HCT116 (cell line): Measurements from ENCODE around the gene DPYD. TPM values are rescaled to one million over a fixed set of nuclear protein-coding genes. Genes with fewer than 3 reads are reported as not detected.

Experiments used
- ATAC-seq: fragments of 200-7000 bp; cut with Tn5 transposase; 2 replicates; pipeline ENCODE4 v1.9.1; 2020; ENCODE audit warnings: mild to moderate bottlenecking, moderate library complexity
- BruUV-seq: library from RNA; stranded (reverse); fragments of 400-500 nt; replicated peaks from 2 replicates; lab custom pipeline; 2021; lab: Mats Ljungman, UMichigan
- CTCF ChIA-PET: fragments of 300-600 bp; sonication (Branson Sonifier 250); formaldehyde crosslinking; loops from one replicate; lab custom pipeline; 2021; ENCODE audit warnings: antibody characterized with exemption; lab: Charles Lee
- POLR2A ChIA-PET: fragments of 300-600, 350-600 bp; sonication (Branson Sonifier 250); formaldehyde crosslinking; loops from one replicate; lab custom pipeline; 2021; ENCODE audit warnings: antibody characterized with exemption; lab: Charles Lee
- RAD21 ChIA-PET, 2 experiments: fragments of 300-600 bp; sonication (Branson Sonifier 250); formaldehyde crosslinking; loops; one replicate each; lab custom pipeline; 2023; ENCODE audit warnings: low total read pairs in 2 of 2; ENCODE audit not compliant: uncharacterized antibody in 2 of 2, unreplicated experiment in 2 of 2, low non-redundant PET in 1 of 2; lab: Charles Lee
- DNase-seq: peaks from one replicate; pipeline ENCODE4 v3.0.0-alpha.2; 2010; ENCODE audit warnings: low read depth, low spot score
- H2AFZ ChIP-seq: fragments of 200-600 bp; shearing (Covaris generic), sonication (generic); 2 replicates; pipeline ENCODE4 v1.6.1; 2017; ENCODE audit warnings: low read depth, mixed run types, mixed read lengths, antibody characterized with exemption, low read length; ENCODE audit not compliant: poor library complexity, severe bottlenecking
- H3K27ac ChIP-seq: 2 replicates; pipeline ENCODE4 v1.5.1; 2012; ENCODE audit warnings: low read depth, low read length
- H3K27me3 ChIP-seq: fragments of 200-600 bp; sonication (generic); 2 replicates; pipeline ENCODE4 v1.6.1; 2016; ENCODE audit warnings: mixed run types, low read length, mixed read lengths; ENCODE audit not compliant: insufficient read depth
- H3K36me3 ChIP-seq, 2 experiments: fragments of 200-500 bp in 1 of 2; fragments of 200-600 bp in 1 of 2; sonication (Bioruptor generic) in 1 of 2; sonication (generic) in 1 of 2; 2 replicates each; pipeline versions ENCODE4 v1.5.1 to v1.6.1; 2014 to 2016; ENCODE audit warnings: low read length in 2 of 2, inconsistent platforms in 1 of 2, mixed read lengths in 1 of 2, mixed run types in 1 of 2; ENCODE audit not compliant: insufficient read depth in 2 of 2, control insufficient read depth in 1 of 2
- H3K4me1 ChIP-seq, 2 experiments: fragments of 200-600 bp in 1 of 2; sonication (generic) in 1 of 2; 2 replicates each; pipeline versions ENCODE4 v1.5.1 to v1.6.1; 2012 to 2017; ENCODE audit warnings: low read length in 2 of 2, inconsistent platforms in 1 of 2, mild to moderate bottlenecking in 1 of 2, mixed read lengths in 1 of 2, mixed run types in 1 of 2, moderate library complexity in 1 of 2; ENCODE audit not compliant: insufficient read depth in 2 of 2, control insufficient read depth in 1 of 2
- H3K4me2 ChIP-seq: fragments of 200-600 bp; sonication (generic); 2 replicates; pipeline ENCODE4 v1.6.1; 2017; ENCODE audit warnings: mixed run types, low read length, mixed read lengths
- H3K4me3 ChIP-seq, 2 experiments: fragments of 200-600 bp in 1 of 2; sonication (generic) in 1 of 2; replicated peaks in 1 of 2; 2 replicates each; pipeline ENCODE4 v1.5.1; 2011 to 2016; ENCODE audit warnings: low read length in 2 of 2, control low read depth in 1 of 2, low read depth in 1 of 2, mild to moderate bottlenecking in 1 of 2, mixed read lengths in 1 of 2, mixed run types in 1 of 2
- H3K79me2 ChIP-seq: fragments of 200-600 bp; sonication (generic); 2 replicates; pipeline ENCODE4 v1.6.1; 2017; ENCODE audit warnings: mild to moderate bottlenecking, mixed run types, low read length, moderate library complexity, mixed read lengths; ENCODE audit not compliant: insufficient read depth
- H3K9ac ChIP-seq: fragments of 200-600 bp; sonication (generic); 2 replicates; pipeline ENCODE4 v1.6.1; 2016; ENCODE audit warnings: low read length, mixed read lengths
- H3K9me2 ChIP-seq: fragments of 200-600 bp; sonication (generic), shearing (Covaris generic); 2 replicates; pipeline ENCODE4 v1.6.1; 2017; ENCODE audit warnings: mixed run types, mild to moderate bottlenecking, moderate library complexity; ENCODE audit not compliant: insufficient read depth
- H3K9me3 ChIP-seq, 2 experiments: fragments of 200-500 bp in 1 of 2; fragments of 200-600 bp in 1 of 2; sonication (Bioruptor generic) in 1 of 2; sonication (generic) in 1 of 2; 2 replicates each; pipeline ENCODE4 v1.6.1; 2014 to 2017; ENCODE audit warnings: low read length in 2 of 2, mixed read lengths in 2 of 2, inconsistent platforms in 1 of 2, low read depth in 1 of 2, mild to moderate bottlenecking in 1 of 2, mixed run types in 1 of 2, moderate library complexity in 1 of 2; ENCODE audit not compliant: control insufficient read depth in 1 of 2, insufficient read depth in 1 of 2
- H4K20me1 ChIP-seq: fragments of 200-600 bp; sonication (generic), shearing (Covaris generic); 2 replicates; pipeline ENCODE4 v1.6.1; 2017; ENCODE audit warnings: mixed run types, mild to moderate bottlenecking, moderate library complexity; ENCODE audit not compliant: insufficient read depth
- CBX3 ChIP-seq: IDR thresholded peaks from 2 replicates; pipeline ENCODE4 v1.6.1; 2012; ENCODE audit warnings: low read depth
- EGR1 ChIP-seq: IDR thresholded peaks from 2 replicates; pipeline ENCODE4 v1.6.1; 2012; ENCODE audit warnings: low read depth
- EZH2phosphoT487 ChIP-seq: fragments of 200-600 bp; IDR thresholded peaks from 2 replicates; pipeline ENCODE4 v1.6.1; 2018; ENCODE audit warnings: antibody characterized with exemption, borderline replicate concordance
- POLR2AphosphoS5 ChIP-seq: IDR thresholded peaks from 2 replicates; pipeline ENCODE4 v1.6.1; 2011; ENCODE audit warnings: mild to moderate bottlenecking, low read depth, low read length, moderate library complexity
- REST ChIP-seq: IDR thresholded peaks from 2 replicates; pipeline ENCODE4 v1.6.1; 2012; ENCODE audit warnings: low read depth
- YY1 ChIP-seq: IDR thresholded peaks from 2 replicates; pipeline ENCODE4 v1.6.1; 2011; ENCODE audit warnings: low read length, low read depth, moderate library complexity, mild to moderate bottlenecking; ENCODE audit not compliant: insufficient replicate concordance; ENCODE audit errors: extremely low read depth
- ZNF274 ChIP-seq: fragments of 200-500 bp; sonication (Bioruptor generic); IDR thresholded peaks from 2 replicates; pipeline ENCODE4 v1.6.1; 2014; ENCODE audit warnings: mild to moderate bottlenecking, low read depth, low read length, inconsistent platforms
- intact Hi-C: fragments of 100-400 bp; cut with micrococcal nuclease; formaldehyde crosslinking; loops from 2 replicates; pipeline ENCODE4 v1.10.0; 2022
- total RNA-seq: library from RNA; stranded (reverse); gene quantifications from one replicate; pipeline ENCODE4 v1.2.1, GENCODE V29; 2021; ENCODE audit not compliant: unreplicated experiment

DPYD gene
- total RNA-seq, 1 experiment from 2014 or later: 1.7 TPM

- TF ChIP-seq REST: no peak
- no peak for TF ChIP-seq ZNF274
- no peak for TF ChIP-seq CBX3
- no peak for TF ChIP-seq YY1
- TF ChIP-seq POLR2AphosphoS5: no peak
- no peak for TF ChIP-seq EGR1
Measured at GRCh38 chr1:97565886-97566285, 354.9 kb downstream of the DPYD start (continued).

- RAD21 ChIA-PET: no interaction called here
- H3K79me2 ChIP-seq: no peaks in the 10 kb centered on the region
- no peak overlapping the region for H3K9ac ChIP-seq
- no TSS peak for BruUV-seq
- no peak overlapping the region for H3K27ac ChIP-seq
- H3K9me2 ChIP-seq: no peaks in the 10 kb centered on the region
- ATAC-seq (no peak), DNase-seq (no peak)
- no peak overlapping the region for H3K4me3 ChIP-seq
- no peaks in the 10 kb centered on the region for H3K27me3 ChIP-seq
- intact Hi-C loops: no loop called here
- H2AFZ ChIP-seq: no peak overlapping the region
- no peaks in the 10 kb centered on the region for H3K36me3 ChIP-seq
- CTCF ChIA-PET: interaction anchor here (1.1 kb wide), 1 partner anchor 38 kb away, joined by 3 read pairs; no protein-coding TSS in a partner anchor
- POLR2A ChIA-PET: no interaction called here
- H4K20me1 ChIP-seq: no peaks in the 10 kb centered on the region
- no peaks in the 10 kb centered on the region for H3K9me3 ChIP-seq
- TF ChIP-seq EZH2phosphoT487 (no peak), POLR2AphosphoS5 (no peak)
- H3K4me2 ChIP-seq: no peak overlapping the region
- no peaks in the 10 kb centered on the region for H3K4me1 ChIP-seq
Measured at GRCh38 chr1:97563926-97564325, 356.9 kb downstream of the DPYD start.
